NCI-H1105 (cell line): Measurements from ENCODE around the gene LRRK2.
A peak's percentile ranks its signal among the peaks of the same experiment; 100 is the strongest.
"Not testable (repeated sequence)": the region's sequence is repeated elsewhere in the genome, so short reads cannot be mapped to it uniquely, and the experiment has no call there.

Source experiments
- DNase-seq: peaks from one replicate; lab custom pipeline; 2025; lab: John Stamatoyannopoulos, UW

LRRK2 gene

GRCh38 chr12:40314927-40315326 lies 90.1 kb downstream of the LRRK2 start:
- no peak for DNase-seq

- DNase-seq, result no peak
These were observed 90.6 kb downstream of the LRRK2 start for GRCh38 chr12:40315375-40315774.

- DNase-seq, result no peak
These were observed 99.5 kb downstream of the LRRK2 start for GRCh38 chr12:40324261-40324660.

- DNase-seq, result peak; percentile 34
These were observed 100.7 kb downstream of the LRRK2 start for GRCh38 chr12:40325349-40325960.

- DNase-seq, result no peak
These were observed 102.7 kb downstream of the LRRK2 start for GRCh38 chr12:40327535-40327934.

- DNase-seq, result no peak
These were observed 105.4 kb downstream of the LRRK2 start for GRCh38 chr12:40330180-40330579.

GRCh38 chr12:40331886-40332285 lies 107.1 kb downstream of the LRRK2 start:
- DNase-seq, result no peak

- DNase-seq, result no peak
These were observed 111.2 kb downstream of the LRRK2 start for GRCh38 chr12:40335991-40336390.

GRCh38 chr12:40336573-40337199 lies 111.9 kb downstream of the LRRK2 start:
- peak; percentile 12 for DNase-seq

- no peak for DNase-seq
These were observed 113.3 kb downstream of the LRRK2 start for GRCh38 chr12:40338071-40338470.

GRCh38 chr12:40338621-40339020 lies 113.8 kb downstream of the LRRK2 start:
- no peak for DNase-seq

- no peak for DNase-seq
These were observed 117.2 kb downstream of the LRRK2 start for GRCh38 chr12:40342010-40342409.

- DNase-seq, result no peak
These were observed 118.3 kb downstream of the LRRK2 start for GRCh38 chr12:40343124-40343523.

- DNase-seq, result peak; percentile 8
These were observed 119.5 kb downstream of the LRRK2 start for GRCh38 chr12:40344312-40344711.

- DNase-seq, result no peak
These were observed 127.2 kb downstream of the LRRK2 start for GRCh38 chr12:40351976-40352375.

GRCh38 chr12:40375076-40375475 lies 150.3 kb downstream of the LRRK2 start:
- DNase-seq, result no peak

- no peak for DNase-seq
These were observed 151.9 kb downstream of the LRRK2 start for GRCh38 chr12:40376533-40377267.

GRCh38 chr12:40378691-40379090 lies 153.9 kb downstream of the LRRK2 start:
- no peak for DNase-seq

GRCh38 chr12:40382217-40382616 lies 157.4 kb downstream of the LRRK2 start:
- DNase-seq, result no peak

GRCh38 chr12:40387279-40387678 lies 162.5 kb downstream of the LRRK2 start:
- not testable (repeated sequence) for DNase-seq

- DNase-seq, result no peak
These were observed 166.2 kb downstream of the LRRK2 start for GRCh38 chr12:40390980-40391379.

GRCh38 chr12:40393026-40393425 lies 168.2 kb downstream of the LRRK2 start:
- DNase-seq, result no peak

GRCh38 chr12:40399656-40400055 lies 174.9 kb downstream of the LRRK2 start:
- DNase-seq, result no peak
